Measurements from ENCODE around the gene PAPPA.

GRCh38 chr9:116213693-116214047 lies 60.1 kb downstream of the PAPPA start:
- TF ChIP-seq CTCF (conservative IDR thresholded peaks at IDR 0.05) (no peak), ZFX (IDR thresholded peaks at IDR 0.05) (no peak)
